K562 (cell line): Measurements from ENCODE around the gene COX6B2. TPM values are rescaled to one million over a fixed set of nuclear protein-coding genes. Genes with fewer than 3 reads are reported as not detected.

Experiments used
- CUX1 ChIP-seq: fragments of 200-800 bp; sonication (Bioruptor generic); IDR thresholded peaks from 2 replicates; pipeline ENCODE4 v1.6.1; 2016; ENCODE audit warnings: missing genetic modification characterization, missing compliant biosample characterization
- DACH1 ChIP-seq: fragments of 450-650 bp; IDR thresholded peaks from 2 replicates; pipeline ENCODE4 v1.6.1; 2018; ENCODE audit not compliant: partially characterized antibody
- DLX4 ChIP-seq: fragments of 250-450 bp; sonication (Bioruptor Pico); IDR thresholded peaks from 2 replicates; pipeline ENCODE4 v1.6.1; 2021; ENCODE audit warnings: mild to moderate bottlenecking
- FOSL1 ChIP-seq: fragments of 200-800 bp; sonication (Bioruptor generic); conservative IDR thresholded peaks from 2 replicates; pipeline ENCODE4 v1.6.1; 2016; ENCODE audit warnings: missing genetic modification characterization, missing compliant biosample characterization
- MAFF ChIP-seq: IDR thresholded peaks from 2 replicates; pipeline ENCODE4 v1.6.1; 2012; ENCODE audit warnings: low read length, improper control_type of control experiment
- MNT ChIP-seq, 2 experiments: fragments of 450-650 bp; conservative IDR thresholded peaks; 2 replicates each; pipeline ENCODE4 v1.6.1; 2017; ENCODE audit warnings: mild to moderate bottlenecking in 2 of 2, moderate library complexity in 2 of 2
- PHF8 ChIP-seq: fragments of 200-600 bp; sonication (generic); IDR thresholded peaks from 2 replicates; pipeline ENCODE4 v1.6.1; 2012; ENCODE audit warnings: mixed run types, mild to moderate bottlenecking, inconsistent platforms, low read length, moderate library complexity, borderline replicate concordance
- POLR2B ChIP-seq: fragments of 450-650 bp; IDR thresholded peaks from 2 replicates; pipeline ENCODE4 v1.6.1; 2018; ENCODE audit warnings: low read depth; ENCODE audit not compliant: partially characterized antibody
- RAD21 ChIP-seq, 2 experiments: fragments of 250-450 bp in 1 of 2; fragments of 450-650 bp in 1 of 2; sonication (Bioruptor Pico) in 1 of 2; formaldehyde crosslinking in 1 of 2; IDR thresholded peaks in 1 of 2; conservative IDR thresholded peaks in 1 of 2; 2 replicates each; pipeline versions ENCODE4 v1.4.0 to v1.8.0; 2020 to 2022; ENCODE audit warnings: mild to moderate bottlenecking in 2 of 2, moderate library complexity in 1 of 2
- TAF9B ChIP-seq: fragments of 450-650 bp; IDR thresholded peaks from 2 replicates; pipeline ENCODE4 v1.6.1; 2018; ENCODE audit warnings: mild to moderate bottlenecking; ENCODE audit not compliant: partially characterized antibody
- TFAM ChIP-seq: fragments of 250-450 bp; sonication (Bioruptor Pico); conservative IDR thresholded peaks from 2 replicates; pipeline ENCODE4 v1.5.0; 2021; ENCODE audit warnings: mild to moderate bottlenecking, moderate library complexity
- U2AF2 ChIP-seq: fragments of 200-400 bp; formaldehyde crosslinking; optimal IDR thresholded peaks from 2 replicates; pipeline ENCODE3; 2017; ENCODE audit warnings: low read depth, mild to moderate bottlenecking, low read length
- ZBTB26 ChIP-seq: fragments of 450-650 bp; formaldehyde crosslinking; IDR thresholded peaks from 2 replicates; pipeline ENCODE4 v1.4.0; 2022; ENCODE audit warnings: missing genetic modification characterization
- ZNF347 ChIP-seq: fragments of 450-650 bp; formaldehyde crosslinking; IDR thresholded peaks from 2 replicates; pipeline ENCODE4 v1.4.0; 2020; ENCODE audit warnings: low read depth, mild to moderate bottlenecking, moderate library complexity
- ZNF561 ChIP-seq: fragments of 450-650 bp; formaldehyde crosslinking; conservative IDR thresholded peaks from 2 replicates; pipeline ENCODE4 v1.4.0; 2020; ENCODE audit warnings: mild to moderate bottlenecking, moderate library complexity
- ZNF740 ChIP-seq, 3 experiments: fragments of 200-800 bp in 1 of 3; sonication (Bioruptor generic) in 1 of 3; sonication (generic) in 1 of 3; formaldehyde crosslinking in 1 of 3; IDR thresholded peaks; 2 replicates each; pipeline versions ENCODE4 v1.6.1 to v1.8.0; 2016 to 2022; ENCODE audit warnings: mild to moderate bottlenecking in 2 of 3, missing compliant biosample characterization in 2 of 3, missing genetic modification characterization in 2 of 3, missing genetic modification reagents in 1 of 3
- ZNF75A ChIP-seq: fragments of 450-650 bp; formaldehyde crosslinking; IDR thresholded peaks from 2 replicates; pipeline ENCODE4 v1.4.0; 2020; ENCODE audit warnings: mild to moderate bottlenecking
- polyA plus RNA-seq, 8 experiments: library from polyadenylated mRNA; depleted of rRNA in 4 of 8; stranded (reverse) in 5 of 8; unstranded in 3 of 8; fragments of >200 nt; fragmentation: Nextera tagmentation in 2 of 8; fragmentation: Illumina TruSeq in 1 of 8; extraction: Ambion mirVana in 2 of 8; extraction: Trizol in 1 of 8; gene quantifications; 2 replicates each; pipeline versions ENCODE4 v1.2.1 to v1.2.3, GENCODE V29; 2011 to 2014; ENCODE audit warnings: inconsistent platforms in 1 of 8, missing spikeins in 1 of 8
- total RNA-seq, 7 experiments: library from RNA; depleted of rRNA in 6 of 7; stranded (reverse); fragments of >200 nt in 6 of 7; fragmentation: Illumina TruSeq in 2 of 7; extraction: Trizol in 2 of 7; gene quantifications; 2 replicates each; pipeline versions ENCODE4 v1.2.1 to v1.2.3, GENCODE V29; 2011 to 2021; ENCODE audit warnings: low replicate concordance in 1 of 7

The COX6B2 gene
- total and polyA plus RNA-seq, 9 of the 15 experiments (the other 6 are each of a cell fraction or from before 2014, with no cell fraction given): 0.40 to 2.5 (median 0.83) TPM

- TF ChIP-seq ZBTB26 (CRISPR knock-in tag) (no peak; the same call in 1 of the 2 replicates), FOSL1 (peak; percentile 10; the same call in 1 of the 2 replicates), ZNF75A (CRISPR knock-in tag) (no peak), DACH1 (no peak), ZNF347 (CRISPR knock-in tag) (no peak), CUX1 (CRISPR knock-in tag) (no peak), U2AF2 (no peak), PHF8 (peak; percentile 90; the same call in 1 of the 2 replicates), TAF9B (peak; percentile 99), MAFF (no peak), POLR2B (peak; percentile 99), DLX4 (CRISPR knock-in tag) (no peak), MNT (conservative IDR thresholded peaks at IDR 0.05) (peak; percentile 26 to 72; a peak in 3 of 4 replicates), RAD21 (CRISPR knock-in tag; conservative IDR thresholded peaks at IDR 0.05 in 1 of 2, IDR thresholded peaks at IDR 0.05 in 1 of 2) (no peak), TFAM (CRISPR knock-in tag) (no peak), ZNF561 (no peak), ZNF740 (CRISPR knock-in tag; IDR thresholded peaks at IDR 0.05) (no peak), ZNF740 (tag; IDR thresholded peaks at IDR 0.05) (no peak)
These were observed 31.4 kb upstream of the COX6B2 start, which contains the start of gene RPL28 (continued) for GRCh38 chr19:55385724-55386492.
